Erythroblast (primary cell): ENCODE results near the gene SHF.

ENCODE experiments used
- GATA1 ChIP-seq: IDR thresholded peaks from 2 replicates; pipeline ENCODE4 v1.6.1; 2011; ENCODE audit warnings: low read depth, mild to moderate bottlenecking, control low read depth, low read length, moderate library complexity
- POLR2A ChIP-seq: IDR thresholded peaks from 2 replicates; pipeline ENCODE4 v1.6.1; 2011; ENCODE audit warnings: mild to moderate bottlenecking, low read length

DNA sequence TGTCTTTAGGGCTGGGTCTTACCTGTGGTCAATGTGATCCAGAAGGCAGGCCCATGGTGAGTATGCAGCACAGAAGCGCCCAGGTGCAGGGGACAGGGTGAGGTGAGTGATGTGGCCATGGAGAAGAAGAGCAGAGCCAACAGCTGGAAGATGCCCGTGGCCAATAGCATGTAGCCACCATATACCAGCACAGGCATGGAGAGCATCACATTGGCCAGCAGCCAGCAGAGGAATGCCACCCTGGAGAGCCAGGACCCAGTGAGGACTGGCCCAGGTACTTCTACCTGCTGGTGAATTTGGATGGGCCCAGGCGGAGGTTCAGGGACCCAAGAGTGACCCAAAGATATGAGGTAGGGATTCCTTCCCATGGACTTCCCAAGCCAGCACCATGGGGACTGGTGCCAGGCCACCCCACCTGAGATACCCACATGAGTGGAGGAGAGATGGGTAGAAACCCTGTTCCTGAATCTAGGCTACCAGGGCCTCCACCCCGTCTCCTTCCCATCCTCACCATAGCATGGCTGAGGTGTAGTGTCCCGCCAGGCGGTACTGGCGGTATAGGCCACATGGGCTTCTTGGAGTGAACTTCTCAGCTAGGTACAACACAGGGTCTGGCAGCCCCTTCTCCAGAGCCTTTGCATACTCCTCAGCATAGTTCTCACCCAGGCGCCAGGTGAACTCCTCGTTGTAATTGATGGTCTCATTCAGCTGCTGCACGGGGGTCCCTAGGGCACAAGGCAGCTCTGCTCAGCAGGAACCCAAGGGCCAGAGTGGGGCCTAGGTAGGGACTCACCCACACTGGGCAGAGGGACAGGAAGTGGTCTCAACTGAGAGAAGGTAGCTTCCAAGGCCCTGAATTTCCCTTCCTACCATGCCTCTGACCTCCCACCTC is 67.4 kb downstream of the SHF start:
- no peak for TF ChIP-seq POLR2A
- TF ChIP-seq GATA1: no peak
